Endothelial cell of hepatic sinusoid (primary cell): ENCODE results near the gene CDH8.

Experiments used
- in situ Hi-C: cut with HindIII; loops from 2 replicates; pipeline ENCODE4 v1.10.0; 2017; ENCODE audit warnings: low sequenced_read_pairs

The CDH8 gene

GRCh38 chr16:62036101-62036801 is at the start of gene CDH8:
TSS of gene CDH8 (minus strand) at chr16:62036438. CDS start at chr16:62021403, 15,035 bp downstream.
- in situ Hi-C loops: no loop called here

- in situ Hi-C loops: no loop called here
Measured at GRCh38 chr16:62079236-62079635, 43.0 kb upstream of the CDH8 start.

GRCh38 chr16:62077998-62078397 is 41.8 kb upstream of the CDH8 start:
- in situ Hi-C loops: no loop called here

DNA sequence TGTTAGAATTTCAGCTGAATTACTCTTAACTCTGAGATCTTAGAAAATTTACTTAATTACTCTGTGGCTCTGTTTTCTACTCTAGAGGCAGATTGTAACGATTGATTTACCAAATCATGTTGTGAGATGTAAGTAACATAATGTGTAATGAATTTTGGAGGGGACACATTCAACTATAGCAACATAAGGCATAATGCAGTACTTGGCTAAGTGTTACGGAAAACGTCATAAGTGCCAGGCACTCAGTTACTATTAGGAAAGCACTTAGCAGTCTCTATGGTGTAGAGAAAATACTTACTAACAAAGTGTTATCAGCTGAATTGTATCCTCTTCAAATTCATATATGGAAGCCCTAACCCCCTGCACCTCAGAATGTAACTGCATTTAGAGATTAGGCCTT is 40.6 kb upstream of the CDH8 start:
- in situ Hi-C loops: no loop called here

DNA sequence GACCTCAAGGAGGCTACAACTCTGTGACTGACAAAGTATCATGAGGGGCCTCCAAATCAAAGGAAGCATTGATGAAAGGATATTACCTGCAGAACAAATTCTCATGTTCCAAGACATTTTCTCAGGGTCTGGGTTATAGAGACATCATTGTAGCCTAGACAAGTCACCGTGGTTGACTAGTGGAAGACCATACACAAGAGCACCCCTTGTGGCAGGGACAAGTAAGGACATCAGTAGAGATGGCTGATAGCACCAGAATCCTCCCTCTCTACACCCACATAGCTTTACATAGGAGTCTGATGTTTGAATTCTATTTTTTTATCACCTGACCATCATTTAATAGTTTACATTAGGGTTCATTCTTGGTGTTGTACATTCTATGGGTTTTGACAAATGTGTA is 32.5 kb upstream of the CDH8 start:
- in situ Hi-C loops: no loop called here

DNA sequence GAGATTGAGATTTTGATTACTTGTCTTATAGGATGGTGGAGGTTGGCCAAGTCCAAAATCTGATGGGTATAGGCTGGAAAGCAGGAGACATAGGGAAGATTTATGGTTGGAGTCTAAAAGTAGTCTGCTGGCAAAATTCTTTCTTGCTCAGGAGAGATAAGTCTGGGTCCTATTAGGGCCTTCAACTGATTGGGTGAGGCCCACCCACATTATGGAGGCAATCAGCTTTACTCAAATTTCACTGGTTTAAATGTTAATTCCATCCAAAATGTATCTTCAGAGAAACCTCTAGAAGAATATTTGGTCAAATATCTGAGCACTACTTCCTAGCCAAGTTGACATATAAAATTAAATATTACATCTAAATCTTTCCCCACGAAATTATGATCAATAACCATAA is 31.7 kb upstream of the CDH8 start:
- in situ Hi-C loops: no loop called here

DNA sequence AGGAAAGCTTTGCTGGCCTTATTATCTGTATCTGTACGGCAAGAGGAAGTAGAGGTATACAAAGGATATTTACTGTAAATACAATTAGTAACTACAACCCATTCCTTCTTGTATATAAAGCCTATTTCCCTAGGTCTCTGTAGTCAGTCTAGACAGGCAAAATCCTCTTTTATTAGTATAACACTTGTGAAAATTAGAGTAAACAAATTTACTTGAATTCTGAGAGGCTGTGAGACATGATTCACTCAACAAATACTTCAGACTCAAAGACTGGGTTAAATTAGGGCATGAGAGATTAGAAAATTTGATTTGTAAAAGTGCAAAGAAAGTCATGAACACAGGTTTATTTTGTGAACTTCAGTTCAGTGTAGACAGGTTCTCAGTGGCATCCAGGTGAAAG is 30.9 kb upstream of the CDH8 start:
- in situ Hi-C loops: no loop called here

DNA sequence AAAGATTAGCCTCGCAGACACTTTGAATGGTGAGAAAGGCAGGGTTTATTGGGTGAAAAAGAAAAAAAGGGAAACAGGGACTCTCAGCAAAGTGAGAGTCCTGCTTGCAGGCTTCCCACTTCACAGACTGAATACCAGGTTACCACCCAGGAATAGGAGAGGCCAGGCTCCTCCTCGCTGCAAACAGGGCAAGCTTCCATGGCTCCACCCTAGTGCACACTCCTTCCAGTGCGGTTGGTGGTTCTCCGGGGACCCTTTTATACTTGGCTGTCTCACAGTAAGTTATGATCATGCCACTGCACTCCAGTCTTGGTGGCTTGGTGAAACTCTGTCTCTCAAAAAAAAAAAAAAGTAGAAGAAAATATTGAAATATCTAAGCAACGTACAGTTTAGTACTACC is 30.5 kb upstream of the CDH8 start:
- in situ Hi-C loops: no loop called here

- in situ Hi-C loops: no loop called here
Measured at GRCh38 chr16:62064173-62064572, 27.9 kb upstream of the CDH8 start.

- in situ Hi-C loops: no loop called here
Measured at GRCh38 chr16:62060089-62060488, 23.9 kb upstream of the CDH8 start.

- in situ Hi-C loops: no loop called here
Measured at GRCh38 chr16:62059527-62059926, 23.3 kb upstream of the CDH8 start.

DNA sequence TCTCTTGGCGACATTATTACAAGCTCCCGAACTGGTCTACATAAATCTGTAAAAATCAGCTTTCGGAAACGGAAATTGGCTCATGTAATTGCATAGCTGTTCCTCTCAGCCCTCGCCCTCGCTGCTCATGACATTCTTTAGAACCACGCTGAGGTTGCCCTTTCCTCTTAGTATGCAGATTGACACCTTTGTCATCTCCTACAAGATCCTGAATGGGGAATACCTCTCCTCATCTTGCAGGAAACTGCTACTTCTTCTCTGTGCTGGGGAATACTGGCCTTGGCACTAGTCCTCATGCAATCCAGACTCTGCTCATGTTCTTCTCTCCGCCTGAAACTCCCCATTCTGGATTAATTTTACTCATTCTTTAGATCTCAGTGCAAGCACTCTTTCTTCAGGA is 22.2 kb upstream of the CDH8 start:
- in situ Hi-C loops: no loop called here

DNA sequence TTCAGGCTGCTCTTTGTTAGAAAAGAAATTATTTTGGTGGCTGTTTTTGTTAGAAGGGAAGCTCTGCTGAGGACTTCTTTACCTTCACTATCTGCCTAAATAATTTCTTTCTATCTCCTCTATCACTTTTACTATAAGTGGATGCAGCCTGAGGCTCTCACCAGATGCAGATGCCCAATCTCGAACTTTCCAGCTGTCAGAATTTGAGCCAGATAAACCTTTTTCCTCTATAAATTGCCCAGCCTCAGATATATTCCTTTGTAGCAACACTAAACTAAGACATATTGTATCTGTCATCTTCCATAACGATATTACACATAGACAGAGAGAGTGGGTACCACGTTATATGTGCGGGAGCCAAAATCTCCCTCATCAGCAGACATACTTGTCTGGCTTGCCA is 15.7 kb upstream of the CDH8 start:
- in situ Hi-C loops: no loop called here

- in situ Hi-C loops: no loop called here
Measured at GRCh38 chr16:62050793-62051192, 14.6 kb upstream of the CDH8 start.

DNA sequence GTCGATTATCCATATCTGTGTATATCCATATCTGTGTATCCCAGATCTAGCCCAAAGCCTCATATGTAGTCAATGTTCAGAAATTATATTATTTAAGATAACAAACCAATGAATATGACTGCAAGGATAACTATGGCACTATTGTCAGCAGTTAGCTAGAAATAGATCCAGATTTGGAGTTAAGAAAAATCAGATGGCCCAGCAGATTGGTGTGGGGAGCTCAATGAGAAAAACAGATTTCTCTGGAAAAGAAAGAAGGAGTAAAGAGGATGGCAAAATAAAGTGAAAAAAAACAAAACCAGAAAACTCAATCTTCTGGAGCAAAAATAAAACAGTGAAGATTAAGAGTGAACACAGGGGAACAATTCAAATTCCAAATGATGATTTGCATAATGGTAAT is 10.6 kb upstream of the CDH8 start:
- in situ Hi-C loops: no loop called here

DNA sequence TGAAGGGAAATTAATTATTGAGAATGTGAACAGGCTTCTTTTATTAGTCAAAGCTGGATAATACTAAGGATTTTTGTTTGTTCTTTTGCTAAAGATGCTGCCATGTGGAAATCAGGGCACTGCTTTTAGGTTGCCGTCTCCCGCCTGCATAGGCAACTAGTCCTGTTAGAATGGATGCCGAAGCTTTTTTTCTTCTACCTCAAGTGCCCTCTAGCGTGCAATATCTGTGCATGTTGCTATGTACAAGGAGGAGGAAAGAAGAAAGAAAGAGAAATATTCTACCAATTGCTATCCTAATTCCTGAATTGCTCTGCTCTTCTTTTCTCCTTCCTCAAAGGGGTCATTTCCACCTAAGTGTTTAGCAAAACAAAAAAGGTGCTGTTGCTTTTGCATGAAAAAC is 5.2 kb upstream of the CDH8 start:
- in situ Hi-C loops: no loop called here

- in situ Hi-C loops: no loop called here
Measured at GRCh38 chr16:62038646-62039045, 2.4 kb upstream of the CDH8 start.

DNA sequence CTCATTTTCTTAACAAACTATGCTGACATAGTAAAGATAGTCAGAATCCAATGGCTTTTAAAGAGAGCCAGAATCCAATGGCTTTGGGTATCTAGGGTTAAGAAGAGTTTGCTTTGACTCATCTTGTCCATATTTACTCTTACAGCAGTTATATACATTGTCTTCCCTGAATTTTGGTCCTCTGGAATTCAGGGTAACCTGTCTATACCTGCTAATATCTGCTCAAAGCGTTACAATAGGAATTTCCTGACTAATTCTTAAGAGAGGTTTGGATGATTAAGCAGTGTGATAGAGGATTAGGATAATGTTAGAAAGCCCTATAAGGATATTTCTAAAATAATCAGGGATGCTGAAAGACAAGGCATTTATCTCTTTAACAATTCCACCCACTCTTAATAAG is 2.0 kb upstream of the CDH8 start:
- in situ Hi-C loops: no loop called here

DNA sequence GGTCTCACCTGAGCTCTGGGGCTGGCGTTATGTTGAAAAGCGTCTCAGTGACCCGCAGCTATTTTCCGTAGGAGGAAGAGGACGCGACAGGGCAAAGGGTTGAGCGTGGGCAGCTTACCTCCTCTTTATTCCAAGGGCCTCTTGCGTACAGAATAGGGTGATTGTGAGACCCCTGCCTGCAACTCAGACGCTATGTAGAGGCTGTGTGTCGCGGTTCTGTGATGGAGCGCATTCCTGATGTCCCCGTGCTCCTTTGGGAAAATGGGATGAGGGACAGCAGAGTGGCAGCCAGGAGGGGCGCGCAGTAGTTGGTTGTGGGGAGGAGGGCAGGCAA is 531 bp upstream of the CDH8 start:
- in situ Hi-C loops: no loop called here

- in situ Hi-C loops: no loop called here
Measured at GRCh38 chr16:62035115-62036092, 834 bp downstream of the CDH8 start.

DNA sequence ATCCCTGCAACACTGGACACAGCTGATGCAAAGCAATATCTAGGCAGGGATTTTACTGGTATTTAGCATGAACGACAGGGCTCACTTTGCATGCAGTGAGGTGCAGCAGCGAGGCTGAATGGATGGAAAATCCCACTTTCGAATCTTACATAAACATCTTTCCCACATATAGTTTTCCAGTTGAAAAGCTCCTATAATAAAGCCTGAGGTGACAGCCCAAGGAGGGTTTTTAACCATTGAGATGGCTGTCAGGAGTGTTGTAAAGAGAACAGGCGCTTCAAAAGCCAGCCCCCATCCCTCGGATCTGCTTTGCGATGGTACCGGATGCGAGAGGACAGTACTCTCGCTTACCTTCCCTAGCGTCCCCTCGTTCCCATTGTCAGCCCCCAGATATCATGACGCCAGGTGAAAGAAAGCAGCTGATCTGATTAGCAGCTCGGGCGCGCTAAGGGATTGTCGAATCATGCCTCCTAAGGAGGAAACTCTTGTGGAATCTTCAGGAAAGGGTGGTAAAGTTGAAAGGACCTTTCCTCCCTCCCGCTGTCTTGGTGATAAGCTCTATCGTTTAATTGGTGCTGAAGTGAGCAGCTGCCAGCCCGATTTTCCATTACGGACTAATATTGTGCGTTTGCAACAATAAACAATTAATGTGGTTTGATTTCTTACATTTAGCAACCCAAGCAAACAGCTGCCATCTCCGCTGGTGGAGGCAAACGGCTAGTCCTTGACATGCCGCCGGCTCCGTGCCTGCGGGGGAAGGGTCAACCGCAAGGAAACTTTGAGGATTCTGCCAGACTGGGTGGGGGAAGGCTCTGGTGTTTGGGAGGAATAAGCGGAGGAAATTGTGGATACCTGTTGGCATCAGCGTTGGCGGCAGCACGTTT is 1.8 kb downstream of the CDH8 start:
- in situ Hi-C loops: no loop called here
